Right lobe of liver (tissue), 6 donors: ENCODE results near the gene TENM3. TPM values are rescaled to one million over a fixed set of nuclear protein-coding genes. Genes with fewer than 3 reads are reported as not detected.

ENCODE experiments used
- ATAC-seq, 4 donors: fragments of 200-7000 bp; cut with Tn5 transposase; one replicate each; pipeline ENCODE4 v1.9.1; 2020; ENCODE audit warnings: mild to moderate bottlenecking in 4 of 4, moderate library complexity in 4 of 4
- DNase-seq, 3 donors: peaks; one replicate each; pipeline ENCODE4 v3.0.0-alpha.2; 2020
- H3K27ac ChIP-seq, 3 donors: fragments of 200-600 bp; one replicate each; pipeline ENCODE4 v1.8.0; 2022
- H3K27me3 ChIP-seq, 2 donors: fragments of 200-600 bp; one replicate each; pipeline ENCODE4 v1.8.0; 2022
- H3K36me3 ChIP-seq, 4 donors: fragments of 200-600 bp; sonication (generic) in 1 of 4; one replicate each; pipeline versions ENCODE4 v1.5.1 to v1.8.0; 2017 to 2022; ENCODE audit warnings: control low read depth in 1 of 4
- H3K4me1 ChIP-seq, 4 donors: fragments of 200-600 bp; sonication (generic) in 1 of 4; one replicate each; pipeline versions ENCODE4 v1.5.1 to v1.8.0; 2017 to 2022; ENCODE audit warnings: control low read depth in 1 of 4
- H3K4me3 ChIP-seq, 3 donors: fragments of 200-600 bp; one replicate each; pipeline ENCODE4 v1.8.0; 2022
- H3K9me3 ChIP-seq, 4 donors: fragments of 200-600 bp; sonication (generic) in 1 of 4; one replicate each; pipeline versions ENCODE4 v1.5.1 to v1.8.0; 2017 to 2022; ENCODE audit warnings: control low read depth in 1 of 4
- CTCF ChIP-seq, 4 donors: fragments of 200-600 bp in 3 of 4; fragments of 450-650 bp in 1 of 4; IDR thresholded peaks; one replicate each; pipeline versions ENCODE4 v1.5.1 to v1.8.0; 2016 to 2022; ENCODE audit warnings: antibody characterized with exemption in 4 of 4, mild to moderate bottlenecking in 2 of 4
- POLR2A ChIP-seq: fragments of 450-650 bp; IDR thresholded peaks from one replicate; pipeline ENCODE4 v1.6.1; 2017; ENCODE audit warnings: antibody characterized with exemption, mild to moderate bottlenecking
- WGBS: methylation state at CpG from one replicate; pipeline ENCODE4 v1.1.6; 2018; ENCODE audit warnings: low coverage, low lambda C conversion rate; ENCODE audit not compliant: insufficient coverage; ENCODE audit errors: missing lambda C conversion rate; 5-methylcytosine and 5-hydroxymethylcytosine counted together
- intact Hi-C, 2 donors: fragments of 100-400 bp; cut with DNase I; formaldehyde crosslinking; loops; one replicate each; pipeline versions ENCODE4 v1.11.2 to v1.14.1; 2022
- total RNA-seq, 6 experiments: library from RNA; depleted of rRNA in 2 of 6; stranded (reverse); fragments of >200 nt in 2 of 6; fragmentation: NEBNext Ultra II Directional in 3 of 6; extraction: Animal tissue kit (Norgen Biotek cat#: 25700) in 3 of 6; gene quantifications; one replicate each; pipeline versions ENCODE4 v1.1.0 to v1.2.4, GENCODE V29; 2016 to 2023
- donor health status: DM: no; HTN: yes; CAD: no.
- donor health status: DM: no; HTN: no; CAD: no.
- donor health status: DM: no; HTN: no; CAD: no.
- donor health status: DM: no; HTN: yes; CAD: no.
- donor health status: DM: no; HTN: yes; CAD: no.

The TENM3 gene
- total RNA-seq, 6 experiments from 2014 or later: 0.06 to 3.0 (median 1.1) TPM

GRCh38 chr4:182528819-182529218 is 285.6 kb downstream of the TENM3 start:
- no peaks in the 10 kb centered on the region for H3K9me3 ChIP-seq
- no peaks in the 10 kb centered on the region for H3K36me3 ChIP-seq
- no peaks in the 10 kb centered on the region for H3K4me1 ChIP-seq
- DNase-seq: no peak
- intact Hi-C loops: no loop called here
- 72% methylated on average over 8 of the region's 8 CpGs for WGBS
- no peak for ATAC-seq
- H3K27me3 ChIP-seq: no peaks in the 10 kb centered on the region
- no peak for TF ChIP-seq CTCF (IDR thresholded peaks at IDR 0.05)
- no peak for TF ChIP-seq POLR2A
- H3K4me3 ChIP-seq: no peak overlapping the region
- no peak overlapping the region for H3K27ac ChIP-seq

GRCh38 chr4:182530451-182530850 is 287.2 kb downstream of the TENM3 start:
- Histone ChIP-seq H3K27ac (no peak overlapping the region), H3K36me3 (no peaks in the 10 kb centered on the region), H3K27me3 (no peaks in the 10 kb centered on the region), H3K9me3 (no peaks in the 10 kb centered on the region), H3K4me3 (no peak overlapping the region), H3K4me1 (no peaks in the 10 kb centered on the region)
- intact Hi-C loops: no loop called here
- TF ChIP-seq CTCF (IDR thresholded peaks at IDR 0.05): no peak
- no peak for TF ChIP-seq POLR2A
- ATAC-seq (no peak), DNase-seq (no peak)
- 67% methylated on average over 8 of the region's 8 CpGs for WGBS

- Histone ChIP-seq H3K4me3 (no peak overlapping the region), H3K4me1 (no peaks in the 10 kb centered on the region), H3K9me3 (no peaks in the 10 kb centered on the region), H3K36me3 (no peaks in the 10 kb centered on the region), H3K27me3 (no peaks in the 10 kb centered on the region), H3K27ac (no peak overlapping the region)
- DNase-seq: no peak
- WGBS: 75% methylated on average over 2 of the region's 8 CpGs
- no peak for ATAC-seq
- intact Hi-C loops: no loop called here
- TF ChIP-seq CTCF (IDR thresholded peaks at IDR 0.05) (no peak), POLR2A (no peak)
Measured at GRCh38 chr4:182531555-182532162, 288.5 kb downstream of the TENM3 start.

GRCh38 chr4:182532441-182532840 is 289.2 kb downstream of the TENM3 start:
- Histone ChIP-seq H3K27ac (no peak overlapping the region), H3K27me3 (no peaks in the 10 kb centered on the region), H3K9me3 (no peaks in the 10 kb centered on the region), H3K4me3 (no peak overlapping the region), H3K36me3 (no peaks in the 10 kb centered on the region), H3K4me1 (no peaks in the 10 kb centered on the region)
- DNase-seq (no peak), ATAC-seq (no peak)
- TF ChIP-seq POLR2A (no peak), CTCF (IDR thresholded peaks at IDR 0.05) (no peak)
- intact Hi-C loops: no loop called here
- WGBS: 57% methylated on average over 2 of the region's 2 CpGs

- Histone ChIP-seq H3K4me3 (no peak overlapping the region), H3K27ac (no peak overlapping the region), H3K4me1 (no peaks in the 10 kb centered on the region), H3K9me3 (no peaks in the 10 kb centered on the region), H3K36me3 (no peaks in the 10 kb centered on the region), H3K27me3 (no peaks in the 10 kb centered on the region)
- no CpG with 5 or more reads among the region's 1 CpG for WGBS
- DNase-seq (no peak), ATAC-seq (no peak)
- TF ChIP-seq CTCF (IDR thresholded peaks at IDR 0.05) (no peak), POLR2A (no peak)
- intact Hi-C loops: no loop called here
Measured at GRCh38 chr4:182533964-182534363, 290.8 kb downstream of the TENM3 start.
